ENCODE results near the gene ECE1.
A peak's percentile ranks its signal among the peaks of the same experiment; 100 is the strongest.

The ECE1 gene

DNA sequence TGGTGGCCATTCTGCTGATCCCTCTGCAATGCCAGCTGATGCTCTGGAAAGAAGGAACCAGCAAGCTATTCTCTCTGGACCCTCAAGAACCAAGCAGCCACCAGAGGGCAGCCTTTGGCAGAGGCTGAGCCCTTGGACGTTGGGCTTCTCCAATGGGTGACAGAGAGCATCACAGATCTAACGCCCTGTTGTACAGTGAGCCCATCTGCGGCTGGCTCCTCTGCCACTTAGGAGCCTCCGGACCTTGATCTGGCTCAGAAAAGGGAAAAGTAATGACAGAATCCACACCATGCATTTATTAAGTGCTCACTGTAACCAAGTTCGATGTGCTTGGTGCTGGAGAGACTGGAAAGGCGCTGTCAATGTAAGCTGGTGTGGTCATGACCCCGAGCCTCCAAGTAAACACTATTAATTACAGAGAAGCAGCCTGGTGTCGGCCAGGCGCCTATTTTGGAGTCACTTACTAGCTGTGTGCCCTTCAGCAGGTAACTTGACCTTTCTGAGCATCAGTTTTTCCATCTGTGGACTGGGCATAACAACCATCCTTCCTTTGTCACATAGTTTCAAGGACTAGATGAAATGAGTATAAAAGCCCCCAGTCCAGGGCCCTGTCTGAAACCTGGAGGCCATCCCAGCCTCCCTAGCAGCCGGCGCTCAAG, 34.9 kb downstream of the ECE1 start:
- FAIRE-seq = no peak

DNA sequence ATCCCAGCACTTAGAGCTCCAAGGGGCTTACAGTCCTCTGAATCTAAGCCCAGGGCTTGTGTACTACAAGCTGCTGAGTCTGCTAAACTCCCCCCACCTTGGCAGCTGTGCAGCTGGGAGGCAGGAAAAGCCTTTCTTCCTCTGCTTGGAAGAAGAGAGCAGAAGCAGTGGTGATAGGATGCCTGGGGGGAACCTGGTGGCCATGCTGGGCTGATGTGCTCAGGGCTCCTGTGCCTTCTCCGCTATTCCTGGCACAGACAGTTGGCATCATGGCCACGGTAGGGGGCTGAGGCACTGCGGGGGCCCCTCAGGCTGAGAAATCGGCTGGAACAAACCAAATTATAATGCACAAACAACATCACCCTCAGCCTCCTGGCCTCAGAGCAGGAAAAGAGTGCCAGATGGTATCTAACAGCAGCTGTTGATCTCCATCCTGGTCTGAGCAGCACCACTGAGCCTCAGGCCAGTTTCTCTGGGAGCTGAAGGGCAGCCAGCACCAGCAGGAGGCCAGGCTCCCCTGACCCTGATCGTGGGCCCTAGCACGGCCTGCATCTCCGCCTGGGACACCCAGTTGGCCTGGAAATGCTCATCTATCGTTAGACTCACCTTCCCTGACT, 35.8 kb downstream of the ECE1 start:
- FAIRE-seq (no peak), DNase-seq (ENCODE audit: low spot score) (no peak)

More for the DNA sequence above, 34.9 kb downstream of the ECE1 start:
- DNase-seq (ENCODE audit: low spot score) = peak; percentile 60

DNA sequence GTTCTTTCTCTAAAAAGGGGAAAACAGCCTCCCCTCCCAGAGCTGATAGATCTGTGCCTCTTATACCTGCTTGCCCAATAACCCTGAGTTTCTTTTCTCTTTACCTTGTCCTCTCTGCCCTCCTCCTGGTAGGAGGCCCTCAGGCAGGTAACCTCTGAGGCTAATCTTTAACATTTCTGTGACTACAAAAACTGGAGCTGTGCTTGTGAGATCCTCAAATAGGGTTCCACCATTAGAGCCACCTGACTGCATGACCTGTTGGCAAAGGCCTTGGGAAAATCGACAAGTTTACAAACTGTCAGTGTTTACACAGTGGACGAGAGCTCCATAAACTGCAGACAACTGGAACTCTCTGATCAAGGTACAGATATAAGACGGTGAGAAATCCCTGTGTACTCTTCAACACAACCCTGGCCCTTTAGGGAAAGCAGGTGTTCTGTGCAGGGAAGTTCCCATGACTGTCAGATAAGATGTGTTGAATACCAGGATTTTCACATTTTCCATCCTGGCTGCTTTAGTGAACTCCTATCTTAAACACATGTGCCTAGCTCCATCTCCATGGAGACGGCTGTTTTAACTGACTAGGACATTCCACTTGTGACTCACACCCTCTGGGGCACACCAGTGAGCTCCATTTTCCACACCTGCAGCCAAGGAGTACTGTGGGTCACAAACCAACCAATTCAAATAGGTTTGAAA, 38.3 kb downstream of the ECE1 start:
- DNase-seq (ENCODE audit: low spot score) (peak; percentile 92), FAIRE-seq (peak; percentile 83)

DNA sequence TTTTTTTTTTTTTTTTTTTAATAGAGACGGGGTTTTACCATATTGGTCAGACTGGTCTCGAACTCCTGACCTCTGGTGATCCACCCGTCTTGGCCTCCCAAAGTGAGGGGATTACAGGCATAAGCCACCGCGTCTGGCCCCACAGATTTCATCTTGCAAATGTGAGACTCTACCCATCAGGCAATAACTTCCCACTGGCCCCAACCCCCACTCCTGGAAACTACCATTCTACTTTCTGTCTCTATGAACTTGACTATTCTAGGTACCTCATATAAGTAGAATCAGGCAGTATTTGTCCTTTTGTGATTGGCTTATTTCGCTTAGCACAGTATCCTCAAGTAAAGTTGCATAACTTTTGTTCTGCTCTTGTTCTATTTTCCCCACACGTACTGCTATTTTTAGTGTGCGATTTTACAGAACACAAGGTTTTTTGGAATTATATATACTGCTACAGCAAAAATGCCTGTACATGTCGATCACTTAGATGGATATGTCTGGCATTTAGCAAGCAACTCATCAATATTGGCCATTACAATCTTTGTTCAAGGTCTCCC, 40.2 kb downstream of the ECE1 start:
- FAIRE-seq = no peak

DNA sequence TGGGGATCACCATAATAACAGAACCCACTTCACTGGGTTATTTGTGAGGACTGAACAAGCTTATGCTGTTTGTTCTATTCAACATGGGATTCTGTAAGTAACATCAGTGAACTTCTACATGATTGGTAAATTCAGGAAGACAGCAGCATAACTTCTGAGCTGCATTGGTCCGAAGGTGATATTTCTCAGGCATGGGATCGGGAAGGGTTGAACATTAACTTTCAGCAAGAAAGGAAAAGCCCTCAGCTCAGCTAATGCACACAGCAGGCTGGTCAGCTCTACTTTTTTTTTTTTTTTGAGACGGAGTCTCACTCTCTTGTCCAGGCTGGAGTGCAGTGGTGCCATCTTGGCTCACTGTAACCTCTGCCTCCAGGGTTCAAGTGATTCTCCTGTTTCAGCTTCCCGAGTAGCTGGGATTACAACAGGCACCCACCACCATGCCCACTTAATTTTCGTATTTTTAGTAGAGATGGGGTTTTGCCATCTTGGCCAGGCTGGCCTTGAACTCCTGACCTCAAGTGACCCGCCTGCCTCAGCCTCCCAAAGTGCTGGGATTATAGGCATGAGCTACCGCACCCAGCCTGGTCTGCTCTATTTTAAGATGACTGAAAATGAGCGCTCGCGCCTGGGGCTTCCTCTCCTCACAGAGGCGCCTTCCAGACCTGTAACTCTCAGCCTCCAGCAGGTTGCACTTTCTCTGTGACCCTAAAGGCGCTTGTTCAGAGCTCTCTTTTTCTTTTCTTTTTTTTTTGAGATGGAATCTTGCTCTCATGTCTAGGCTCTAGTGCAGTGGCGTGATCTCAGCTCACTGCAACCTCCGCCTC, 42.2 kb downstream of the ECE1 start:
- DNase-seq (ENCODE audit: low spot score) = no peak

More for the DNA sequence above, 40.2 kb downstream of the ECE1 start:
- DNase-seq (ENCODE audit: low spot score) = no peak

DNA sequence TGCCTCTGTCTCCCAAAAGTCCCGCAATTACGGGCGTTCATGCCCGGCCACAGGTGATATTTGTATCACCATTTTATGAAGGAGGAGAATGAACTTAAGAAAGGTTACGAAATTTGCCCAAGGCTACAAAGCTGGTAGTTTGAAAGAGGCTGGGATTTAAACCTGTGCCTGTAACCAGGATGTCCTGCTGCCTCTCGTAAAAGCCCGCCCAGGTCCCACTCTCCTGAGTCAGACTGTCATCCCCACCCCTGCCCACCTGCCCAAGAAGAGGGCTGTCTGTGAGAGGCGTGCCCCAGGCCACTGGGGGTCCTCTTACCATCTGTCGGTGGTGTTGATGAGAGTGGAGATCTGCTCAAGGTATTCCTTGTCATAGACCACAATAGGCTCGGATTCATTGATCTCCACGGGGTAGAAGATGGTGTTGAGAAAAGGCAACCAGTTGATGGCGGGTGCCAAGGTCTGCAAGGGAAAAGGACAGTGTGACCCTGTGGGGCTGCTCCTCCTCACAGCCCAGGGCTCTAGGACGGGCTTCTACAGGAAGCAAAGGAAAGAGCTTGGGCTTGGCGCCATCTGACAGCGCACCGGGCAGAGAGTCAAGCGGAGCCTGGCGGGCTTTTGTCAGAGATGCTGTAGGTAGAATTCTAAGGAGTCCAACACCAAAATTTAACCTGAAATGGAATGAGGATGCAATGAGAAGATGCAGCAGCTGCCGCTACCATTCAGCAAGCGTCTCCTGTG, 43.2 kb downstream of the ECE1 start:
- no peak for DNase-seq (ENCODE audit: low spot score)
- no peak for FAIRE-seq

More for the DNA sequence above, 42.2 kb downstream of the ECE1 start:
- no peak for FAIRE-seq

DNA sequence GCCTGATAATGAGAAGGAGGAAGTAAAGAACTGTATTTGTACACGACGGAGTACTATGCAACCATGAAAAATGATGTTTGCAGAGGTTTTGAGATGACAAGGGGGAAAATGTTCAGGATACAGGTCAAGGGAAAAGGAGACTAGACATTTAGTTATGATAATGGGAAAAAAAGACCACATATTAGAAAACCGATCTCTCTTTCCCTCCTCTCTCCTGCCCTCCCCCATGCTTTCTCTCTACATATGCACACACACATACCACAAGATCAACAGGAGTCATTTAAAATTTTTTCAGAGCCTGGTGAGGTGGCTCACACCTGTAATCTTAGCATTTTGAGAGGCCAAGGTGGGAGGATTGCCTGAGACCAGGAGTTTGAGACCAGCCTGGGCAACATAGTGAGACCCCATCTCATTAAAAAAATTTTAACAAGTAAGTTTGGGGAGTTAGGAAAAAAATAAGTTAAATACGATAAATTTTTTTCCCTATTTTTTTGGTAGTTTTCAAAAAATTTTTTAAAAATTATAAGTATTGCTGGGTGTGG, 44.5 kb downstream of the ECE1 start:
- DNase-seq (ENCODE audit: low spot score) (no peak), FAIRE-seq (no peak)

DNA sequence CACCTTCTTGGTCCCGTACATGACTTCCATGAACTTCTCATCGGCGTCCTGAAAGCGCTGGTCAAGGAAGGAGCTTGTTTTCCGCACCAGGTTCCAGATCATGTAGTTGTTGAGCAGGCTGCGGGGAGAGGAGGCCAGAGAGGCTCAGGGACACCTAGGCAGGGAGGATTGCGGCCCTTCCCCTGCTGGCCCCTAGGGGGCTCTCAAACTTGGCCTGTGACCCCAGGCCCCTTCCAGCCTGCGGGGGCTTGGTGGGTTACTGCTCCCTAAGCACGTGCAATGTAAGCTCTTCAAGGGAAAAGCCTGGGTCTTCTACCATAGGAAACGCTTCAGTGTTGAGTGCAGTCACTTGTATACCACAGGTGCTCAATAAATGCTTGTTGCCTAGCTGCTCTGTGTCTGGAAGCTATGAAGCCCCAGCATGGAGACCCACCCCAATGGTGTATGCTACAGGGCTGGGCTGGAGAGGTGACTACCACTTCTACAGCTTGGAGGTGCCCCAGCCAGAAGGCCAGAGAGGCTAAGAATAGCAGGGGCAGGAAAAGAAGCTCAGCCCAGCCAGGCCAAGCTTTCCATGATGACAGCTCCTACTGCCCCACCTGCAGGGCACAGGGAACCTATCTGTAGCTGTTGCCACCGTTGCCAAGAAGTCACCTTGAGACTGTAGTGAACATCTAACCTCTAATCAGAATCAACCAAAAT, 45.1 kb downstream of the ECE1 start:
- no peak for DNase-seq (ENCODE audit: low spot score)
- no peak for FAIRE-seq

DNA sequence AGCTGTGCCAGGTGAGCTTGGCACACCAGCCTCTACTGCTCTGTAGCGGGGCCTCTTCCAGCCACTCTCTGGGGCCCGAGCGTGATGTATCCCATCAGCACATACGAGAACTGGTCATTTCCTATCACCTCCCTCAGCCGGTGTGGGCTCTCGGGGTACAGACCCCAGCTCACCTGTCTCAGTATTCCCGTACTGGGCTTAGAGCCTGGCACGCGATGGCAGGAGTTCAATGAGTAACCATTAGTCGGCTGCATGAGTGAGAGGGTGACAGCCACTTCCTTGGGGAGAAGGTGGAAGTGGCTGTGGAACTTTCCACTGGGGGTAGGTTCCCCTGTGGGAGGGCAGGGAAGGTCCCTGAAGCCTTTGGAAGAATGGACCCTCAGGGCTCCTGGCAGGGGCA, 46.1 kb downstream of the ECE1 start:
- no peak for FAIRE-seq
- peak; percentile 16 for DNase-seq (ENCODE audit: low spot score)

DNA sequence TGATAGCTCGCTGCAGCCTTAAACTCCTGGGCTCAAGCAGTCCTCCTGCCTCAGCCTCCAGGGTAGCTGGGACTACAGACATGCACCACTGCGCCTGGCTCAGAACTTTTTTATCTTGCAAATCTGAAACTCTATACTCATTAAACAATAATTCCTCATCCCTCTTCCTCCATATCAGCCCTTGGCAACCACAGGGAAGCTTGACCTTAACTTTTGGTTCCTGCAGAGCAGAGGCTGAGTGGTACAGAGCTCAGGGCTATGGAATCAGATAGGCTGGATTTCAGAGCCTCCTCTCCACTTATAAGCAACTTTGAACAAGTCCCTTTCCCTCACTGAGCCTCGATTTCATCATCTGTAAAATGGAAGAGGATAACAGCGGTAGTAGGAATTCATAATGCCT, 47.4 kb downstream of the ECE1 start:
- DNase-seq (ENCODE audit: low spot score) (peak; percentile 43), FAIRE-seq (peak; percentile 50)

DNA sequence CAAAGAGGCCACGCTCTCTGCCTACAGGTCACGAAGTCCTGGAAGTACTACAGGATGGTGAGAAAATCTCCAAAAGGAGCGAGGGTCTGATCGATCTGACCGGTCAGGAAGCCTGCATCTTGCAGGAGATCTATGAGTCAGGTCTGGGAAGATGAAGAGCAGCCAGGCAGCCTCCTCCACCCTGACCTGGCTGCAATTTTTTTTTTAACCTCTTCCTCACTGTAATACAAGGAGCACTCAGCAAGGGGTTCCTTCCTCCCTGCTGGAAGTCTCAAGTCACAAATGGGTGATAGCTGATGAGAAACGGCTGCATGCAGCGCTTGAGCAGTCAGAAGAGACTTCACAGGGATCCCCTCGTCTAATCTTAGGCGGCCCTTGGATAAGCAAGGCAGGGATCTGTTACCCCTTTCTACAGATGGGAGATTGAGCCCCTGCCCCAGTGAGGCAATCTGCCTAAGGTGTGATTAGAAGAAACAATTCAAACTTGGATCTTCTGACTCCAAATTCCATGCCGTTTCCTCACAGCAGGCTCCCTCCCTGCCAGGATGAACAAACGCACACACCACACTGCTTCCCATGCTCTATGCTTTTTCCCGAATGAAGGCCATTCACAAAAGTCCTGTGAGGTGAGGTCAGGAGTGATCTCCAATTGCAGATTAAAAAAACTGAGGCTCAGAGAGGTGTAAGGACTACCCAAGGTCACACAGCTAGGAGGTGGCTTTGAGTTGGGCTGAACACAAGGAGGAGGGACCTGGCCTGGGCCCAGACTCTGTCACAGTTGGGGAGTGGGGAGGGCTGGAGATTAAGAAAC, 48.3 kb downstream of the ECE1 start:
- FAIRE-seq = peak; percentile 90
- DNase-seq (ENCODE audit: low spot score) = peak; percentile 73

DNA sequence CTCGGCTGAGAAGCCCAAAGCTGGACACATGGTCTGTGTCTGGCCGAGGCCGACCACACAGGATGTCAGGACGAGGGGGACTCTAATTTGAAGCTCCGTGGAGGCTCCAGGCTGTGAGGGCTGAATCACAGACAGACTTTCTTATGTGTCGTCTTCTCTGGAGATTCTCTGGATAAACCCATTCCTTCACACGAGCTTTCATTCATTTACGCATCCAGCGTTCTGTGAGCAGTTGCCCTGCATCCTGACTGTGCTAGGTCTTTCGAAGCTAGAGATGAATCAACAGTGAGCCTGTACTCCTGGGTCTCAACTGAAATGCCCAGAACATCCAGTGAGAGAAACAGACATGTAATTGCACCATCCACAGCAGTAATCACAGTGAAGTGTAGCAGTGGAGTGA, 49.6 kb downstream of the ECE1 start:
- FAIRE-seq = no peak
- no peak for DNase-seq (ENCODE audit: low spot score)

DNA sequence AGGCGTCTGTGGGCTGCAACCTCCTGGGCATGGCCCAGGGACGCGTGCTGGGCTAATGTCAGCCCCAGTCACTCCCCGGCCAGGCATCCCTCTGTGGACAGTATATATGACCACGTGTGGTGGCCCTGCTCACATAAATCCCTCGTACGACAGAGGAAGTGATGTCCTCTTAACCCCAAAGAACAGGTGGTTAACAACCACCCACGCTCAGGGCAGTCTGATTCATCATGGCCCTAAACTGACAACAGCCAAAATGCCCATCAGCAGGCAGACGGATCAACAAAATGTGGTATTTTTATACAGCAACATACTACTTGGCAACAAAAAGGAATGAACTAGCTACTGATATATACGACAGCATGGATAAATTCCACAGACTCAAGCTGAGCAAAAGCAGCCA, 51.0 kb downstream of the ECE1 start:
- DNase-seq (ENCODE audit: low spot score) (peak; percentile 92), FAIRE-seq (peak; percentile 90)

DNA sequence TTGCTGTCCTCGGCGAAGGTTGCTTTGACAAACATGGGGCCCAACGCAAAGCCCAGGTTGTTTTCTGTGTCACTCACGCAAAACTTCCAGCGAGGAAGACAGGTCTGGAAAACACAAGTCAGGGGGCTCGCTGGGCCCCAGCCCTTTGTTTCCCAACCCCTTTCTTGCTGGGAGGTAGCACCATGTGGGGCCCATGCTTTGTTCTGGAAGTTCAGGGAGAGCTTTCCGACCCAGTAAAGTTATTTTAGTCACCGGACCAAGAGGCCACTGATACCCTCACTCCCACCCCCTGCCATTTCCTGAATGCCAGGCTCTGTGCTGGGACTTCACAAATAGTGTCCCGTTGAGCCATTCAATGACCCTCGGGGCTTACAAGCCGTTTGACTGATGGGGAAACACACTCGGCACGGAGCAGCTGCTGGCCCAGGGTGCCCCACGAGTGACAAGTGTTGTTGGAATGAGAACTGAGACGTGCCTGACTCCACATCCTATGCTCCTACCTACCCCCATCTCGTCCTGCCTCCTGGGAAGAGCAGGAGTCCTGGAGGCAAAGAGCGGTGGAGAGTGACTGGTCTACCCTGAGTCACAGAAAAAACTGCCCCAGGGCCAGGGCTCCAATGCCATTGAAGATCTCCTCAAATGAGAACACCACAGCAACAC, 52.0 kb downstream of the ECE1 start:
- peak; percentile 95 for FAIRE-seq
- DNase-seq (ENCODE audit: low spot score) = peak; percentile 94

DNA sequence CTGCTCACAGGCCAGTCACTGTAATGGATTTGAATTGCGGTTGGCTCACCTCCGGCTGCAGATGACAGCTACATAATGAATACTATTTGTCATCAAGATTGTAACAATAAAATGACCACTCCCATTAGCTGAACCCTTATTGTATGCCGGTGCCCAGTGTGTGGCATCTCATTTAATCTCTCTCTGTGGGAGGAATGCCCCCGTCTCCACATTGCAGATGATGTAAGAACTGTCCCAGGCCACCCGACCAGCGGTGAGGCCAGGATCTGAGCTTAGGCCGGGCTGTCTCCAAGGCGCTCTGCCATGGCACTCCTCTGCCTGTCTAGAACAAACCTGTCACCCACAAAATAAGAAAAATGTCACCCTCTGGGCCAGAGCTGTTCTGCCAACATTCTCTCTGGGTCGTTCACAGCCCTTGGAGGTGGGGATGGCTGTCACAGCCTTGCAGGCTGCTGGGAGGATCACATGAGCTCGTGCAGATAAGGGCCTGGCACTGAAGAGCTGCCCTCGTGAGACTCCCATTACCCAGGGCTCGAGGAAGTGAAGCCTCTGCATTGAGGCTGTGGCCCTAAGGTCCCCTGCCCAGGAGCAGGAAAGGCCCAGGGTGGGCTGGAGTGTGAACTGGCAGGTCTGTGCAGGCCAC, 52.7 kb downstream of the ECE1 start:
- FAIRE-seq (no peak), DNase-seq (ENCODE audit: low spot score) (no peak)

DNA sequence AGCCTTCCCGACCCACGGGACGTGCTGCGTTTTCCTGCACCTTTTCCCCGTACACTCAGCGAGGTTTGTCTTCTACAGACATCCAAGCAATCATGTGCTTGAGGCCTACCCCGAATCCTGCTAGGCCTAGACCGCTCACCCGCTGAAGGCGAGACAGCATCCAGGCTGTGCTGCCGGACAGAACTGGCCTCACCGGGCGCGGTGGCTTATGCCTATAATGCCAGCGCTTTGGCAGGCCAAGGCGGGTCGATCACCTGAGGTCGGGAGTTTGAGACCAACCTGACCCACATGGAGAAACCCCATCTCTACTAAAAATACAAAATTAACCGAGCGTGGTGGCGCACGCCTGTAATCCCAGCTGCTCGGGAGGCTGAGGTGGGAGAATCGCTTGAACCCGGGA, 54.1 kb downstream of the ECE1 start:
- DNase-seq (ENCODE audit: low spot score) (no peak), FAIRE-seq (no peak)

DNA sequence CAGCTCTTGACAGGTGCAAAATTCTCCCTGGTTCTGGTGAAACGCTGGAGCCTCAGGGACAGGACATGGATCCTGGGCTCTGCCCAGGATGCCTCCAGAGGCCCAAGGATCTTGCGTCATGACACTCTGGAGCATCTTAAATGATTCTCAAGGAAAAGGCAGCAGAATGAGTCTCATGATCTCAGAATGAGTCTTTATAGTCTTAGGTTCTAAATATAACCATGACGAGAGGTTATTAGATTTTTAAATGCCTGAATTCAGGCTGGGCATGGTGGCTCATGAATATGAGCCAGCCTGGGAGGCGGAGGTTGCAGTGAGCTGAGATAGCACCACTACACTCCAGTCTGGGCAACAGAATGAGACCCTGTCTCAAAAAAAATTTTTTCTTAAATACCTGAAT, 55.5 kb downstream of the ECE1 start:
- FAIRE-seq (no peak), DNase-seq (ENCODE audit: low spot score) (no peak)

DNA sequence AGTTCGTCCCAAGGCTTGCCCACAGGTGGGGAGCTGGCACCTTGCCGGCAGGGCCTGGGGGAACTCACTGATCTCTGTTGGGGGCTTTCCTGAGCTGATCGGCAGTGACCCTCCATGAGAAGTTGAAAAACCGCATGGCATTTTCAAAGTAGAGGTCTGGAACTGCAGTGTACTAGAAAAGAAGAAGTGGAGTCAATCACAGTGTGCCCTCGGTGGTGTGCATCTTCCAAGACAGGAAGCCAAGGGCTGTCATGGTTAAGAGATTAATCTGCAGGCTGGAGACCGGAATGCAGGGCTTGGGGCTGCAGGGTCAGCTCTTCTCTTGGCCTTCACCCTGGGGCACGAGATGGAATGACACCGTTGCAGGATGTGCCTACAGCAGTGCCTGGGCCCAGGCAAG, 56.8 kb downstream of the ECE1 start:
- FAIRE-seq = no peak

More for the DNA sequence above, 56.8 kb downstream of the ECE1 start:
- DNase-seq (ENCODE audit: low spot score) = no peak
